C1 segment of cervical spinal cord (tissue), 14 donors: ENCODE results near the gene NOL12.

ENCODE experiments used
- DNase-seq, 14 donors: peaks; one replicate each; lab custom pipeline; 2025; lab: John Stamatoyannopoulos, UW

NOL12 gene

DNA sequence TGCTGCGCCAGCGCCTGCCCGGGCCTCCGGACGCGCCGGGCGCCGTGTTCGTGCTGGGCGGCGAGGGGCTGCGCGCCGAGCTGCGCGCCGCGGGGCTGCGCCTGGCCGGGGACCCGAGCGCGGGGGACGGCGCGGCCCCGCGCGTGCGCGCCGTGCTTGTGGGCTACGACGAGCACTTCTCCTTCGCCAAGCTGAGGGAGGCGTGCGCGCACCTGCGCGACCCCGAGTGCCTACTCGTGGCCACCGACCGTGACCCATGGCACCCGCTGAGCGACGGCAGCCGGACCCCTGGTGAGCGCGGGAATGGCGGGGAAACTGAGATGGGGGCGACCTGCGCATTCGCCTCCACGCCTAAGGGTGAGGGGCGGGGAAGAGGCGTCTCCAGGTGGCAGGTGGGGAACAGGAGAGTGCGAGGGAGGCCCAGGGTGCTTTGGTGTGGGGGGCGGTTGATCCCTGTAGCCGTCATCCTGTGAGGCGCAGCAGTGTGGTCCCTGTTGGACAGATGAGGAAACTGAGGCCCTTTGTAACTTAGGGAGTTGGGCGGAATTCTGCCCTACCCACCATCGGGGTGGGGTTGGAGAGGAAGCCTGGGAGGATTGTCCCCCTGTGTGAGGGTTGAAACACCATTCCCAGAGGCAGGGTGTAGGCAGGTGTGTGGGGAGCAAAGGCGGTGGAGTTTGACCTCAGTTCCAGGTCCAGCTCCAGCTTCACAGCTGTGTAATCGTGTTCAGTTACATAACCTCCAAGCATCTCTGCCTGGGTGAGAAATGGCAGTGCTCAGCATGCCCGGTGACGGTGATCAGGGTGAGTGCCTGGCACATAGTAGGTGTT lies 26.9 kb upstream of the NOL12 start:
- peak in 2 of 14 donors; percentile 10 to 29 for DNase-seq

DNA sequence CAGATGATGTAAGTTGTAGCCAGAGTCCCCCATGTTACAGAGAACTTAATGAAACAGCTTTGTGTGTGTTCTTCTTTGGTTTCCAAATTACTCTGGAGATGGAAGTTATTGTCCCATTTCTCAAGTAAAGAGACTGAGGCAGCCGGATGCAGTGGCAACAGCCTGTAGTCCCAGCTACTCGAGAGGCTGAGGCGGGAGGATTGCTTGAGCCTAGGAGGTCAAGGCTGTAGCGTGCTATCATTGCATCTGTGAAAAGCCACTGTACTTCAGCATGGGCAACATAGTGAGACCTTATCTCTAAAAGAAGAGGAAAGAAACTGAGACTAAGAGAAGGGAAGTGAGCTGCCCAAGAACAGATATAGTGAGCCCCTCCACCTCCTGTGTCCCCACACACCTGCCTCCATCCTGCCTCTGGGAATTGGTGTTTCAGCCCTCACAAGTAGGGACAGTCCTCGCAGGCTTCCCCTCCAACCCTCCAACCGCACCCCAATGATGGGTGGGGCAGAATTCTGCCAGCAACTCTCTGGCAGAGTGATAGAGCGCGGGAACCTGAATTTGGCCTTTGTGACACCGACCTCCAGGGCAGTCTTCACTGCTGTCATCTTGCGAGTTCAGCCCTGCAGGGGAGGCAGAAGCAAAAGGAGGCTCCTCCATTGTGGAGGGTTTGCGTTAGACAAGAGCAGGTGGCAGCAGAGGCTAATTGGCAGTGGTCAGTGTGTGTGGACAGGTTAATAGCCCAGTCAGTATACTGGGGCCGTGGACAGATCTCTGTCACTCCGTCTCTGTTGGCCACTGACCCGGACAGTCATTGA lies 26.0 kb upstream of the NOL12 start:
- DNase-seq = peak in 1 of 14 donors; percentile 28

DNA sequence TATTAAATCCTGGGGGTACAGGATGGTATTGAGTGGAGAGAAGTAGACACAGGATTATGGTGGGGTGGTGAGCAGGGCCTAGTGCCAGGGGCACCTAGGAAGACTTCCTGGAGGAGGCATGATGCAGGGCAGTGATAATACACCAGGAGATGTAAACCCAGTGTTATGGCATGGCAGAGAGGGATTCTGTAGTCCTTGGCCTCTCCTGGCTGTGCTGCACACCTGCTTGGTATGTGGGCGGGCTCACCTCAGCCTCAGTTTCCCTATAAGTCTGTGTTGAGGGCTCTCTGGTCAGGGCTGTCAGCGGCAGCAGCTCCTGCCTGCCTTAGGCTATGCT lies 25.5 kb upstream of the NOL12 start:
- no peak for DNase-seq

DNA sequence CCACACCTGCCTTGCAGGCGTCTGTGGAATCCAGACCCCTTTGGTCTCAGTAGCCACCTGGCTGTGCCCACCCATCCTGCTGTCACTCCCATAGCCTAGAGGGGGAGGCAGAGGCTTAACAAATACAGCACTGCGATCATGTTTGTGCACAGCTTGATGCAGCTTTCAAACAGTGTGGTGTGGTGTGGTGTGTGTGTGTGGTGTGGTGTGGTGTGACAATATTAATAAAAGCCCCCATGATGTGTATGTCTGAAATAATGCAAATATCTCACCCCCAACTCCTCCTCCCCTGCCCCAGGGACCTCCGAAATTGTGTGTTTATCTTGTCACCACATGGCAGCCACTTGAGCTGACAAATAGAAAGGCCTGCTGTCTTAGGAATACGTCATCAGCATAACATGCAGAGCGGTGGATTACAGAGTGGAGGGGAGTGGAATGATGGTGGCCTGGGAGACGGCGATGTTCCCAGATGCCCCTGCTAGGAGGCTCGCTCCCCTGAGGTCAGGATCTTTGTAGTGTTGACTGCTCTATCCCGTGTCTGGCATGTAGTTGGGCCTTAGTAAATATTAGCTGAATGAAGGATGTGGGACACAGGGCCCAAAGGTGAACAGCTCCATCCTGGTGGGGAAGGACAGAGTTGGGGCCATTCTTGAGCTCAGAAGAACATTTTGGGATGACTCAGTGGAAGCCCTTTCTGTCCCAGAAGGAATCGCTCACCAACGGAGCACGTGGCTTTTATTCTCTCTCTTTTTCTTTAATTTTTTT lies 24.8 kb upstream of the NOL12 start:
- DNase-seq = peak in 9 of 14 donors; percentile 27 to 74 (median 66)

DNA sequence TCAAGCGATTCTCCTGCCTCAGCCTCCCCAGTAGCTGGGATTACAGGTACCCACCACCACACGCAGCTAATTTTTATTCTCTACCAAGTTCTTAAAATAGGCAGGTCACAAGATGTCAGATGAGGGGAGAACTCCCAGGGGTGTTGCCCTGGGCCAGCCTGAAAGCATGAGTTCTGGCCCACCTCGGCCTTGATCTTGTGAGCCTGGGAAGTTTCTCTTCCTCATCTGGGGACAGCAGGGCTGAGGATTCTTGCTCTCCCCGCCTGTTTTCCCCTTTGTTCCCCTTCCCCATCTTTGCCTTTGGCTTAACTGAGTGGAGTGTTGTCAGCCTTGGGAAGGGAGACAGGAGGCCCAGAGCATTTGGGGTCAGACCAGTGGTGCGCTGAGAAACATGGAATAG lies 24.1 kb upstream of the NOL12 start:
- DNase-seq = peak in 1 of 14 donors; percentile 21

DNA sequence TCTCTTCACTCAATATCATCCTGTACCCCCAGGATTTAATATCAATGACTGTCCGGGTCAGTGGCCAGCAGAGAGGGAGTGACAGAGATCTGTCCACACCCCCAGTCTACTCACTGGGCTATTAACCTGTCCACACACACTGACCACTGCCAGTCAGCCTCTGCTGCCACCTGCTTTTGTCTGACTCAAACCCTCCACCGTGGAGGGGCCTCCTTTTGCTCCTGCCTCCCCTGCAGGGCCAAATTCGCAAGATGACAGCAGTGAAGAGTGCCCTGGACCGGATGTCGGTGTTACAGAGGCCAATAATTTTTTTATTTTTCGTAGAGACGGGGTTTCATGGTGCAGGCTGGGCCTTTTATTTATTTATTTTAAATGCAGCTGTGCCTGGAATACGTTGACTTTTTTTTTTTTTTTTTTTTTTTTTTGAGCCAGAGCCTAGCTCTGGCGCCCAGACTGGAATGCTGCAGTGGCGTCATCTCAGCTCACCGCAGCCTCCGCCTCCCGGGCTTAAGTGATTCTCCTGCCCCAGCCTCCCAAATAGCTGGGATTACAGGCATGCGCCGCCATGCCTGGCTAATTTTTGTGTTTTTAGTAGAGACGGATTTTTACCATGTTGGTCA lies 22.5 kb upstream of the NOL12 start:
- DNase-seq = no peak

DNA sequence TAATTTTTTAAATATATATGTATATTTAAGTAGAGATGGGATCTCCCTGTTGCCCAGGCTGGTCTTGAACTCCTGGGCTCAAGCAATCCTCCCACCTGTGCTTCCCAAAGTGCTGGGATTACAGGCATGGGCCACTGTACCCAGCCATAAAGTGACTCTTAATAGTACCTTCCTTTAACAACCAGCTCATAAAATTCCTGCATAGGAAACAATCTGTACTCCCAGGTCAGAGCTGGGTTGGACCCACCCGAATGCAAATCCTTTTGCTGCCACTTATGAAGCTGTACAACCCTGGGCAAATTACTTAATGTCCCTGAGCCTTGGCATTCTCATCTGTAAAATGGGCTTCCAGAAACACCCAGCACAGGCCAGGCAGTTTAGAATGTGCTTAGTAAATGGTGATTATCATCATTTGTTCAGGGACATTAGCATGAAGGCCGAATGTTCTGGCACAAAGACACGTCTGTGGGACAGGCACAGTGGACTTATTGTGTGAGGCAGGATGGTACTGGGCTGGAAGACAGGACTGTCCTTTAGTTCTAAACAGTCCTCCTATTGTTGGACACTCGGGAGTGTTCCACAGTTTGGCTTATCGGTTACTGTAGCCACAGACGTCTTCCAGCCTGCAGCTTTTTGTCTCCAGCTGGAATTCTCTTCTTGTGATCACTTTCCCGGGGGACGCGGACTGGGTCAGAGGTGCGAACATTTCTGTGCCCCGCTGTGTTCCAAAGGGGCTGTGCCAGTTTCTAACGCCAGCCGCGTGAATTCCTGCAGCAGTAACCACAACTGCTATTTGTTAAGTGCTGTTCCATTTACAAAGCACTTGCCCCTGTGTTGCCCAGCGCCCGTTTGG lies 21.7 kb upstream of the NOL12 start:
- peak in 12 of 14 donors; percentile 21 to 83 (median 56) for DNase-seq

DNA sequence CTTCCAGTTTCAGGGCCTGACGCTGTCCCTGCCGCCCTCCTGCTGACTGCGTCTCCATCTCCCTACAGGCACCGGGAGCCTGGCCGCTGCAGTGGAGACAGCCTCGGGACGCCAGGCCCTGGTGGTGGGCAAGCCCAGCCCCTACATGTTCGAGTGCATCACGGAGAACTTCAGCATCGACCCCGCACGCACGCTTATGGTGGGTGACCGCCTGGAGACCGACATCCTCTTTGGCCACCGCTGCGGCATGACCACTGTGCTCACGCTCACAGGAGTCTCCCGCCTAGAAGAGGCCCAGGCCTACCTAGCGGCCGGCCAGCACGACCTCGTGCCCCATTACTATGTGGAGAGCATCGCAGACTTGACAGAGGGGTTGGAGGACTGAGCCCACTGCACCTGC lies 20.7 kb upstream of the NOL12 start:
- DNase-seq = no peak

DNA sequence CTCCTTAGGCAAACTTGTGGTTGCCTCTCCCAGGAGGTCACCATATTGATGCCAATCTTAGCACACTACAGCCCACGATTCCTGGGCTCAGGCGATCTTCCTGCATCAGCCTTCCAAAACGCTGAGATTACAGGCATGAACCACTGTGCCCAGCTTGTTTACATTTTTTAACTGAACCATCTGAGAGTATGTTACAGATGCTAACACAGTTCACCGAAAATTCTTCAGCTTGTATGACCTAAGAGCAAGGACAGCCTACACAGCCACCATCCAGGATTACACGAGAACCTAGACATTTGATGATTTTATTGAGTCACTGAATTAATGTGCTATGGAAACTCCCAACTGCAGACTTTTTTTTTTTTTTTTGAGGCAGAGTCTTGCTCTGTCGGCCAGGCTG lies 16.6 kb upstream of the NOL12 start:
- DNase-seq = no peak

DNA sequence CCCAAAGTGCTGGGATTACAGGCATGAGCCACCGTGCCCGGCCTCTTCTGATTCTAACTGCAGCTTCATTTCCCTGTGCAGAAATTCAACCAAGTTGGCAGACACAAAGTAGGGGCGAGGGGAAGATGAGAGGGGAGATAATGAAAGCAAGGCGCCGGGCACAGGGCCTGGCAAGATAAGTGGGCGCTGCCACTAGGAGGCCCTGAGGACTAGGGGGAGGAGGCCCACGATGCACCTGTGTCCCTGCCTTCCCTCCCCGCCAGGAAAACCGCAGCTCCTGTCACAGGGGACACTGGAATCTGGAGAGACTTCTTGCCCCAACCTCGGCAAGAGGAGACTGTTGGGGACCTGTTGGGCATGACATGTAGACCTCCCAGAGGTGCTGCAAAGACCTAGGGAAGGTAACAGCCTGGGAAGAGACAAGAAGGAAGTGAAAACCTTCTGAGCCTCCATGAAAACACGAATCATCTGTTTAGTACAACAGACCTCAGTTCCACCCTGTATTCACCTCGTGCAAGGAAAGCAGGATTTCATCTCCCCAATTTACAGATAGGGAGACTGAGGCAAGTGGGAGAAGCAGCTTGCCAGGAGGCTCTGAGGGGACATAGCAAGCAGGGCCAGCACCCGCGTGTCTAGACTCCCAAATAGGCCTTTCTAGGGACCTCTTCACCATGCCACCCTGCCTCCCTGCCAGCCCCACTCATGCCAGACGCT lies 13.8 kb upstream of the NOL12 start:
- DNase-seq = no peak

DNA sequence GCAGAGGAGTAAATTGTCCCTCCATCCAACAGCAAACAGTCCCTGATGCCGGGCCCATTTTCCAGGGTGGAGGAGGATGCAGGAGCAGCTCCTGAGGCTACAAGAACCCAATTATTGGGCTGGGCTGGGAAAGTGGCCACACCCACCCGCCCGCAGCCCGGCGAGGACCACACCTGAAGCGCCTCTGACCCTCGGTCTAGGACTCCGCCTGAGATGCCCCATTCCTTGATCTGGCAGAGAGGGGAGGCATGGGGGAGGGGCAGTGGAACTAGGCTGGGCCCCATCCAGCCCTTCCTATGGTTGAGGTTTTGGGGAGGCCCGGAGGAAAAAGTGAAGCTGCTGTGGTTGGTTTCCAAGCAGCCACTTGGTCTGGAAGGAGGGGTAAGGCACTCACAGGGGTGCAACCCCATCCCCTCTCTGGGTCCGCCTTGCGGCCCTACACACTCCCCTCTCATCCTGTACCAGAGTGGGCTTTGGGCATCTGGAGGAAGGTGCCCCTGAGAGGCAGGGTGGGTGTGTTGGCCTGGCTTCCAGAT lies 13.2 kb upstream of the NOL12 start:
- no peak for DNase-seq

DNA sequence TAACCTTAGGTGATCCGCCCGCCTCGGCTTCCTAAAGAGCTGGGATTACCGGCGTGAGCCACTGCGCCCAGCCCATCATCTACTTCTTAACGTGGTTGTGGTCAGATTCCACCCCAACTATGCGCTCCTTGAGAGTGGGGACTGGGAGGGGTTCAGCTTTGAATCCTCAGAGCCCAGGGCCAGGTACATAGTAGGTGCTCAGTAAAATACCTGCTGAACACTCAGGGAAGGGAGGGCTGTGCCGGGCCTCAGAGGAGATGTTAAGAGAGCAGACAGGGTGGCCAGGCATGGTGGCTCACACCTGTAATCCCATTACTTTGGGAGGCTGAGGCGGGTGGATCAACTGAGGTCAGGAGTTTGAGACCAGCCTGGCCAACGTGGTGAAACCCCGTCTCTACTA lies 11.9 kb upstream of the NOL12 start:
- DNase-seq = no peak

DNA sequence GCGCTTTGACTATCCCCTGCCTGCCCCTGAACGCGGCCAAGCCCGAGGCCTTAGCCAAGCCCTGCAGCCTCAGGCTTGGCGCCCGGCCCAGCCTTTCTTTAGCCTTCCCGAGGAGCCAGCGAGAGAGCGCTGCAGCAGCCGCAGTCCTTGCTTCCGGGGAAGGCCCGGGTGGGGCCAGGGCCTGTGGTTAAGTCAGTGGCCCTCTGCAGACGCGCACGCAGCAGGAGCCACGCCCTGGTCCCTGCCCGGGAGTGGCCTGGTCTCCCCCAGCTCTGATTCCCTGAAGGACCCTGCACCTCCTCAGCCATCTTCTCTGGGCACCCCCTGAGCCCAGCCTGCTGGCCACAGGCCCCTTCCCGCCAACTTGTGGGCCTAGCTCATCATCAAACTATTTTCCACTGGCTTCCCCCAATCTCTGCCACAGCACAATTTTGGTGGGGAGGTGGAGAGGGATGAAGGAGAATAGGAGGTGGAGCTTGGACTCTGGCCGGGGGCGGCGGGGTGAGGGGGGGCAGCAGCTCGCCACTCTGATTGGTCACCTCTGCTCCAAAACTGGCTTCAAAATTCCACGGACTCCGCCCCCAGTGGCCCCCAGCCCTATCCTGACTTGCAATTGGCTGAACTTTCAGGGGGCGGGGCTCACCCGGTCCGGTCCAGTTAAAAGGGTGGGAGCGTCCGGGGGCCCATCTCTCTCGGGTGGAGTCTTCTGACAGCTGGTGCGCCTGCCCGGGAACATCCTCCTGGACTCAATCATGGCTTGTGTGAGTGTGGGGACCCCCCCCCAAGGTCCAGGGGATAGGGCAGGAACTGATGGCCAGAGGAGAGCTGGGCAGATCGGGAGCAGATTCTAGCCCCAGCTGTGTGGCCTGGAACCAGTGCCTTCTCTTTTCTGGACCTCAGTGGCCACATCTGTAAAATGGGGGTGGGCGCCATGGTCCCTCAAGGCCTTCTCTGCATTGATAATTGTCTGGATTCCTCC lies 10.9 kb upstream of the NOL12 start, which contains the start of gene LGALS1:
Gene LGALS1, plus strand, starts transcription at position 686 of the 979 bp plus-strand sequence. Its CDS starts 67 bp downstream, at position 753.
- DNase-seq = peak; percentile 44 to 88 (median 84)

DNA sequence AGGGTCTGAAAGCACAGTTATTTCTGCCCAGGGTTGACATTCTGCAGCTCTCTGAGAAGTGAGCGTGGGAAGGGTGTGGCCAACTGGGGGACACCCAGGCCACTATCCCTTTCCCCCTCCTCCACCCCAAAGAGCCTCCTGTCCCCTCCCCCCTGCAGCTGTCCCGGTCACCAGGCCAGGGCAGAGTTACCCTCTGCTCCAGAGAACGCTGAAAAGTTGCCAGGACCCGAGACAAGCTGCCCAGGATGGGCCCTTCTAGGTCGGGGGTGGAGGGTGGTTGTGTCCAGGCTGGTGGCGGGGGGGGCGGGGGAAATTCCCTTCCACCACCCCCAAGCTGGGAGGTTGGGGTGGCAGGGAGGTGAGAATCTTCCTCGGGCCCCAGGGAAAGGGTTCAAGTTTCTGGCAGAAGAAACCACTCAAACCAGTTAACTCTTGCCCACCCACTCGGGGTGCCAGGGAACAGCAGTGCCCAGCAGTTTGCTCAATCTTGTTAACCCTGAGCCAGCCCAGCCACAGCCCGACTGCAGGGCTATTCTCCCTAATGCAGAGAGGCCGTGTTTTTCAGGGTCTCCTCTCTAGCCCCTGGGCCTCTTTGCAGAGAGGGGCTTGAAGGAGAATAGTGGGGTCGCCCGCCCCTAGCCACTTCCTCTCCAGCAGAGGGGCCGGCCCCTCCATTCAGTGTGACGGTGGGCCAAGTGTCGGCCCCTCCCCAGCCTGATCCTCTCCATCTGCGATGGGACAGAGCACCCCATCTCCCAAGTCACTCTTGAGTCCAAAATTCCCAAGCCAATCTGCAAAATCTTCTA lies 10.0 kb upstream of the NOL12 start:
- peak in 11 of 14 donors; percentile 15 to 62 (median 41) for DNase-seq

DNA sequence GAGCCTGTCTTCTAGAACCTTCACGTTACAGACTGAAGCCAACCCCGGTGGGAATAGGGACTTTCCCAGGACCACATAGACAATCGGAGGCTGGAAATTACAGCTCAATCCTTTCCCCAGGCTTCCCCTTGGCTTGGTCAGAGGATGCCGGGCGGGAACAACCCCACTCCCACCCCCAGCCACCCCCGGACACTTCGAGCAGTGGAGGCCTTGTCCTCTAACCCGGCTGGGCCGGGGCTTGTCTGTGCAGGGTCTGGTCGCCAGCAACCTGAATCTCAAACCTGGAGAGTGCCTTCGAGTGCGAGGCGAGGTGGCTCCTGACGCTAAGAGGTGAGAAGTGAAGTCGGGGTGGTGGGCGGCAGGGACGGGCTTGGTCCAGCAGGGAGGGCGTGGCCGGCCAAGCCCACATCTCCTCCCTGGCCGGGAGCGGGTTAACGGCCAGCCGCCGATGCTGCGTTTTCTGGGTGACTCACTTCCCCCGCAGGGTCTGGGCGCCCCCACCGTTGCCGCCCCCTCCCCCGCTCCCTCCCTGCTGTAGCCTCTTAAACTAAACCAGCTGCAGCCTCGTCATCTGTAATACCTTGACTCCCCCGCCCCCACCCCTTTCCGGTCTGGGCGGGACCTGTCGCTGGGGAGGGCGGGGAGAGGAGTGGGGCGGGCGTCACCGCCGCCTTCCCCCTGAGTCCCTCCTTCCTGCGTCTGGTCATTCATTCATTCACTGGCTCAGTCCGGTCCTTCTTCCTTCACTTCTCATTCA lies 9.2 kb upstream of the NOL12 start:
- peak in 7 of 14 donors; percentile 33 to 75 (median 49) for DNase-seq

DNA sequence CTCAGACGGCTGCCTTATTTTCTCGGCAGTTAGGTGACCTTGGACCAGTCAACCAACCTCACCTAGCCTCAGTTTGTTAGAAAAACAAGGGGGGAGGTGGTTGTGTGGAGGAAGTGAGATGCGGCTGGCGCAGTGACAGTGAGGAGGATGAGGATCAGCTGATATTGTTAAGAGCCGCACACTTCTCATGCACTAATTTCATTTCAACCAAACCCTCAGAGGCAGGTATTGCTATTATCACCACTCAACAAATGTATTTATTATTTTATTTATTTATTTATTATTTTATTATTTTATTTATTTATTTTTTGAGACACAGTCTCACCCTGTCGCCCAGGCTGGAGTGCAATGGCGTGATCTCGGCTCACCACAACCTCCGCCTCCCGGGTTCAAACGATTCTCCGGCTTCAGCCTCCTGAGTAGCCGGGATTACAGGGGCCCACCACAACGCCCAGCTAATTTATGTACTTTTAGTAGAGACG lies 8.6 kb upstream of the NOL12 start:
- DNase-seq = no peak

DNA sequence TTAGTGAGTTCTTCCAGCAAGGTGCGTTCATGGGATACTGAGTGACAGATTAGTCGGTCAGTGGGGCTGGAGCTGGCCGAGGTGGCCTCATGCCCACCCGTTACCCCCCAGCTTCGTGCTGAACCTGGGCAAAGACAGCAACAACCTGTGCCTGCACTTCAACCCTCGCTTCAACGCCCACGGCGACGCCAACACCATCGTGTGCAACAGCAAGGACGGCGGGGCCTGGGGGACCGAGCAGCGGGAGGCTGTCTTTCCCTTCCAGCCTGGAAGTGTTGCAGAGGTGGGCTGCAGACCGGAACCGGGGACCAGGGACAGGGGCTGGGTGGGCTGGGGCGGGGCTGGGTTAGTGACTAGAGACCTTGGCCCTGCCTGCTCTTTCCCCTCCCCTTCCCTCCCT lies 7.8 kb upstream of the NOL12 start:
- no peak for DNase-seq
